Right lung (tissue), 5 donors: ENCODE data around the gene STARD10. TPM values are rescaled to one million over a fixed set of nuclear protein-coding genes. Genes with fewer than 3 reads are reported as not detected.
"Not testable (repeated sequence)": the region's sequence is repeated elsewhere in the genome, so short reads cannot be mapped to it uniquely, and the experiment has no call there.

ENCODE experiments used
- DNase-seq, 2 donors: peaks; one replicate each; pipeline ENCODE4 v3.0.0-alpha.2; 2013
- polyA plus RNA-seq, 5 donors: library from polyadenylated mRNA; unstranded; fragments of 120-200 nt; gene quantifications; one replicate each; pipeline versions ENCODE4 v1.2.1 to v1.2.3, GENCODE V29; 2013; ENCODE audit warnings: inconsistent platforms in 1 of 5, low replicate concordance in 1 of 5; ENCODE audit not compliant: insufficient read length in 5 of 5, insufficient read depth in 1 of 5

The STARD10 gene
- polyA plus RNA-seq, 5 donors: 95.7 to 143 (median 102) TPM

DNA sequence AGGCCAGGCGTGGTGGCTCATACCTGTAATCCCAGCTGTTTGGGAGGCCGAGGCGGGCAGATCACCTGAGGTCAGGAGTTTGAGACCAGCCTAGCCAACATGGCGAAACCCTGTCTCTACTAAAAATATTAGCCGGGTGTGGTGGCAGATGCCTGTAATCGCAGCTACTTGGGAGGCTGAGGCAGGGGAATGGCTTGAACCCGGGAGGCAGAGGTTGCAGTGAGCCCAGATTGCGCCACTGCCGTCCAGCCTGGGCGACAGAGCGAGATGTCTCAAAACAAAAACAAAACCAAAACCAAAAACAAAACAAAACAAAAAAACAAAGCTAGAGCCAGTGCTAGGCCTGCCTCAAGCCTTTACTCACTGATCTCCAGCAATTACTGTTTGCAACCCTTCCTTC, 33.8 kb upstream of the STARD10 start:
- not testable (repeated sequence) for DNase-seq

GRCh38 chr11:72826942-72827480, 33.2 kb upstream of the STARD10 start:
- DNase-seq: no peak

DNA sequence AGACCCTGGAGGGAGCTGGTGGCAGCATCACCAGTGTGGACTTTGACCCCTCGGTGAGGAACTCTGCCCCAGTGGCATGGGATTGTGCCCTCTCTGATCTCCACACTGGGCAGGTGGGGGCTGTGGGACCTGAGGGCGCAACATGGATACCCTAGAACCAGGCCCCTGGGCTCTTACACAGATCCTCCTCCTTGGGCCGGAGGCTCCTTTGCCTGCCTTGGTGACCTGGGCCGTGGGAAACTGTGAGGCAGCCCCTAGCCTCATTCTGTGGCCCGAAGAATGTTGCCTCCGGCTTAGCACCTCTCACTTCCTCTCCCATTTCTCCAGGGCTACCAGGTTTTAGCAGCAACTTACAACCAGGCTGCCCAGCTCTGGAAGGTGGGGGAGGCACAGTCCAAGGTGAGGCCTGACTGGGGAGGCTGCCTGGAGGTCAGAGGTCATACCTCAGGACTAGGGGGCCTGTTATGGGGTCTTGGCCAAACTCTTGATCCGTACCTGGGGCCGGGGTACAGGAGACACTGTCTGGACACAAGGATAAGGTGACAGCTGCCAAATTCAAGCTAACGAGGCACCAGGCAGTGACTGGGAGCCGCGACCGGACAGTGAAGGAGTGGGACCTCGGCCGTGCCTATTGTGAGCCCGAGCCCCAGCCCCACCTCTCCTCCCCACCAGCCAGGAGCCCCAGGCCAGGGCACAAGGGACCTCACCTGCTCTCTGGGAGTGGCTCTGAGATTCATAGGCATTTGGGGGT, 32.5 kb upstream of the STARD10 start:
- DNase-seq: no peak

- DNase-seq: no peak
These were observed 31.8 kb upstream of the STARD10 start for GRCh38 chr11:72825661-72826060.

DNA sequence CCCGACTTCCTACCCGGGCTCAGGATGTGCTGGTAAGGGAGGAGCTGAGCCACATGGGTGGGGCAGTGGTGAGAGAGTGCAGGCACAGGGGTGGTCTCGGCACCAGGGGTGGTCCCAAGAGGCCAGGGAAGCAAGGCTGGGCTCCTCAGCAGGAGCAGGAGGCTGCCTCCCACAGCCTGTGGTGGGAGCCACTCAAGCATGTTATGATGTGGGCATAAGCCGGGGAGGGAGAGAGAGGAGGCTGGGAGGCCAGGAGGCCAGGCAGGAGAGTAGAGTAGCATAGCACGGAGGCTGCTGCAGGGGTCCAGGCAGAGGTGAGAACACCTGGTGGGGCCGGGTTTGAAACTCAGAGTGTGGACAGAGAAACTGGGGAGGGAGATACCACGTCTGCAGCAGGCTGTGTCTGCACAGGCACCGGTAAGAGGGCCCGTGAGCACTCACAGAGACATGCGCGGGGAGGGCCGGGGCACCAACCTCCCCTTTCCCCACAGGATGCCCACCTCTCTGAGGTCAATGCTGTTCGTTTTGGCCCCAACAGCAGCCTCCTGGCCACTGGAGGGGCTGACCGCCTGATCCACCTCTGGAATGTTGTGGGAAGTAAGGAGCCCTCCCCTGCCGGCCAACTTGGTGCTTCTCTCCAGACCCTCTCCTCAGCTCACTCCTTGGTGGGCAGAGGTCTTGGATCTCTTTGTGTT, 31.1 kb upstream of the STARD10 start:
- no peak for DNase-seq

DNA sequence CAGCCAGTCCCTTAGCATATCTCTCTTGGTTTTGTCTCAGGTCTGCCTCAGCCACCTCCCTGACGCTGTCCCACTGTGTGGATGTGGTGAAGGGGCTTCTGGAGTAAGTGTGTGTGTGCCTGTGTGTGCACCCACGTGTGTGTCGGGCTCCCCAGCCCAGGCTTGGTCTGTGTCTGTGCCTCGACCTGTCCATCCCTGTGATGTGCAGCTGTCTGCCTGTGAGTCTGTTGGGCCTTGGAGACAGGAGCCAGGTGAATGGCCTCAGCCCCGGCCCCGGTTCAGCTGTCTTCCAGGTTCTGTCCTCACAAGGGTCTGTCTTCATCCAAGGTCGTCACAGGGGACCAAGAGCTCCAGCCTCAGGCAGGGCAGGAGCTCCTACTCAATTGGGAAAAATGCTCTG, 30.2 kb upstream of the STARD10 start:
- DNase-seq: no peak

DNA sequence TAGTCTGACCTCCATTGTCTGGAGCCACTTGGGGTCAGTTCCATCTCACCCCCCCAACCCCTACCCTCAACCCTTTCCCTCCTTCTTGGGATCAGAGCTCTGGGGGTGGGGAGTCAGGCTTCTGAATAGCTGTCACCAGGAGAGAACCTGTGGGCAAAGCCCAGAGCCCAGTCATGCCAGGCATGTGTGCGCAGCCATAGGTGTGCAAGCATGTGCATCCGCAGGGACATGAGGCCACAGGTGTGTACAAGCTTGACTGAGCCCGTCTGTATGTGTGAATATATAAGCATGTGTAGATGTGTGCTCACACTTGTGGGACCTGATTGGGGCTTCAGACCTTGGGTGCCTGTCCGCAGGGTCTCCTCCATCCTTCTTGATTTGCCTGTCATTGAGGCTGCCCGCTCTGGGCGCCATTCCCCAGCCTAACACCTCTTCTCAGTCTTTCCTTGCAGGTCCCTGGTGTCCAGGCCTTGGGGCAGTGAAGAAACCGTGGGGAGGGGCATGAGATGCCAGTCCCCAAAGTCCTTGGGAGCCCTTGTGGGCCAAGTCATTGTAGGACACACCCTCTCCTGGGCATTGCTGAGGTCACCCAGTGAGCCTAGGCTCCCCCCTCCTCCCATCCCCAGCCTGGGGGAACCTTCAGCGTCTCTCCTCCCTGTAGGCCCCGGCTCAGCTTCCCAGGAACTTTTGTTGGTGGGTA, 29.4 kb upstream of the STARD10 start:
- no peak for DNase-seq

DNA sequence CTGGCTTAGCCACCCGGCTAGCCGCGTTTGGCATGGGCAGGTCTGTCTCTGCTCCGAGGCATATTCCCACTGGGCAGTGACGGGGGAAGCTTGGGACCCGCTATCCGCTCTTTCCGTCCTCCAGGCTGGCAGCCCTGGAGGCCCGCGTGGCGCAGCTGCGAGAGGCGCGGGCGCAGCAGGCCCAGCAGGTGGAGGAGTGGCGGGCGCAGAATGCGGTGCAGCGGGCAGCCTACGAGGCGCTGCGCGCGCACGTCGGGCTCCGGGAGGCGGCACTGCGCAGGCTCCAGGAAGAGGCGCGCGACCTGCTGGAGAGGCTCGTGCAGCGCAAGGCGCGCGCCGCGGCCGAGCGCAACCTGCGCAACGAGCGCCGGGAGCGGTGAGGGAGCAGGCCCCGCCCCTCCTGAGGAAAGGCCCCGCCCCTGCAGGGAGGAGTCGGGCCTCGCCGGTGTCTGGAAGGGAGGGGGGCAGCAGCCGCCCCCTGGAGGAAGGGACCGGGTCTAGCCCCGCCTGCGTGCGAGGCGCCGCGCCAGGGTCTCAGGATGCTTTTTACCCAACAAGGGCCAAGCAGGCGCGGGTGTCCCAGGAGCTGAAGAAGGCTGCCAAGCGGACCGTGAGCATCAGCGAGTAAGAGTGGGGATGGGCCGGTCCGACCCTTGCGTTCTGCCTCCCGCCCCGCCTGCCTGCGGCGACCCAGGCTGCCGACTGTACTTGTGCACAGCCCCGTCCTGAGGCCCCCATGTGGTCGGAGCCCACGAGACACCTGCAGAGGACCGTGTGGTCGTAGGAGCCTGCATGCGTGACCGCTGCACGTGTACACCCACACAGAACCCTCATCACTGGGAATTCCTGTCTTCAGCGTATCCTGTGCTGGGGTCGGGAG, 28.3 kb upstream of the STARD10 start:
- DNase-seq: peak; percentile 90 to 91

- no peak for DNase-seq
These were observed 27.5 kb upstream of the STARD10 start for GRCh38 chr11:72821221-72821919.

- no peak for DNase-seq
These were observed 26.7 kb upstream of the STARD10 start for GRCh38 chr11:72820439-72821139.

DNA sequence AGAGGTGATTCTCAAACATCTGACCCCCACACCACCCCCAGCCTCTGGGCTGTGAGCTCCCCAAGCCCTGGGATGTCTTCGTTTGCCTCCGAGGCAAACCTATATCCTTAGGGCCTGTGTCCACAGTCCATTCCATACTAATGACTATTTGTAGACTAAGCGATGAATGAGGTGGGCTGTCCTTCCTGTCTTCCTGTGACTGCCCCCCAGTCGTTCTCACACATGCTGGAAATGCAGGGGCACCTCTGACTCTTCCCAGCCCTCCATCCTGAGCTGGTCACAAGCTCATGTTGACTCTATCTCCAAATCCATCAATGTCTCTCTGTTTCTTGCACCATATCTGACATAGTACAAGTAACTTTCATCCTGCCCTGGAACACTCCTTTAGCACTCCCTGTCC, 25.1 kb upstream of the STARD10 start:
- no peak for DNase-seq

DNA sequence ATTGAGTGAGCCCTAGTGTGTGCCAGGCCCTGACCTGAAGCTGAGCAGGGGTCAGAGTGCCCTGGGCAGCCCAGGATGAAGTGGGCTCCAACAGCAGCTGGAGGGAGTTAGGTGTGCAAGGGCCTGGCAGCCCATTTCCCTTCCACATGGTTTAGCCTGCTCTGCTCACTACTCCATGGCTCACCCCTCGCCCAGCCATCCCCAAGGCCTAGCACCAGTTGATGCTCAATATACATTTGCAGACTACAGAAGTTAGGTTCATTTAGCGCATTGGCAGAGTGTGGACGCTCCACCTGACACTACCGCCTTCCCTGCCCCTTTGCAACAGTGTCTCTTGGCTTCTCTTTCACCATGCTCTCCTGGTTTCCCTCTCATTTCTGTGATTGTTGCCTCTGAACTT, 24.1 kb upstream of the STARD10 start:
- DNase-seq: no peak

- DNase-seq: no peak
These were observed 22.6 kb upstream of the STARD10 start for GRCh38 chr11:72816404-72816990.

DNA sequence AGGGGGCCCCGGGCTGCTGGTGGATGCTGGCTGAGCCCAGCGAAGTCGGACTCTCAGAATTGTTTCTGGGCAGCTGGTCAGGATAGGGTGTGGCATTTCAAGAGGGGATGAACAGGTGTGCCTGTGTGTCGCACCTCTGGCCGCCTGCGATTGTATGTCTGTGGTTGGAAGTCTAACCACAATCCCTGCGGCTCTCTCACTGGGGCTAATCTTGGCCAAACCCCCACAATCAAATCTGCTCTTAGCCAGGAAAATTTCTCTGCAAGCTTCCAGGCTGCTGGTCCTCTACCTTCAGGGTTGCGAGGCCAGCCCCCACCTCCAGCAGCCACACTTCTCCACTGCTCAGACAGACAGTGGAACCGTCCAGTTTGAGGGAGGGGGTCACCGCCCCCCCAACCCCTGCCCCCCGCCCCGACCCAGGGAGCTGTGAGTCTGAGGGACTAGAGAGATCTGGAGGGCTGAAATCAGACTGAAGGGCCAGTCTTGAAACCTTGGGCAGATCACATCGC, 21.3 kb upstream of the STARD10 start:
- DNase-seq: no peak

- DNase-seq: peak; percentile 92 to 95
These were observed 20.7 kb upstream of the STARD10 start, which contains the start of gene ATG16L2 for GRCh38 chr11:72814286-72815109. TSS of gene ATG16L2 (plus strand) at chr11:72814411. CDS start at chr11:72814446, 35 bp downstream.

- DNase-seq: no peak
These were observed 20.0 kb upstream of the STARD10 start for GRCh38 chr11:72813740-72814285.

GRCh38 chr11:72812967-72813739, 19.3 kb upstream of the STARD10 start:
- no peak for DNase-seq
